Activated gamma-delta T cell treated with anti-CD3 and anti-CD28 coated beads, Interleukin-2, amount 50 U/mL, for 16 hours (primary cell): ENCODE data around the gene C1orf167.

Experiments
- DNase-seq: peaks from one replicate; pipeline ENCODE4 v3.0.0-alpha.2; 2020; ENCODE audit warnings: low read depth

Gene C1orf167

DNA sequence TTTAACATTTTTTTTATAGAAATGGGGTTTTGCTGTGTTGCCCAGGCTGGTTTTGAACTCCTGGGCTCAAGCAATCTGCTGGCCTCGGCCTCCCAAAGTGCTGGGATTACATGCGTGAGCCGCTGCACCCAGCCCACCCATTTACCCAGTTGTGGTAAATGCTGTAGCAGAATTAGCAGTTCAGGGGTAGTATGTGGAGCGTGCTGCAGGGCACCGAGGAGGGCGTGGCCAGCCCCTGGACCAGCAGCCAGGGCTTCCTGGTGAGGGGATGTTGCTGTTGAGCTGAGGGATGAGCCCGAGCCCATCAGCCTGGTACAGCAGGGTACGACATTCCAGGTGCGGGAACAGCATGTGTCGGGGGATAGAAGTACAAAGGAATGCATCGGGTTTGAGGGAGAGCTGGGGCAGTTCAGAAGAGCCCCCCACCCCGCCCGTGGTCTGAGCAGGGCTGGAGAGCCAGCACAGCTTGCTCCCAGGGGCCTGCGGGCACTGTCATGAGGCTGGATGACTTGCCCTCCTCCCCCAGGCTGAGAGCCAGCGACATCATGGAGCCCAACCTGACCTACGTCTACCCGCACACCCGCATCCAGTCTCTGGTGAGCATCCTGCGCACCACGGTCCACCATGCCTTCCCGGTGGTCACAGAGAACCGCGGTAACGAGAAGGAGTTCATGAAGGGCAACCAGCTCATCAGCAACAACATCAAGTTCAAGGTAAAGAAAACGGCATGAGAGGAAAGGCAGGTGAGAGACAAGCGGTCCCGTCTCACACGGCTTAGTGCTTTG, 73.6 kb downstream of the C1orf167 start:
- DNase-seq, result no peak

- DNase-seq, result no peak
These were observed 75.2 kb downstream of the C1orf167 start for GRCh38 chr1:11836955-11837766.

GRCh38 chr1:11837767-11838348, 75.9 kb downstream of the C1orf167 start:
- DNase-seq, result no peak

- DNase-seq, result peak; percentile 55
These were observed 76.6 kb downstream of the C1orf167 start for GRCh38 chr1:11838349-11839272.
